COR-L47 (cell line): ENCODE results near the gene FLNC.
A peak's percentile ranks its signal among the peaks of the same experiment; 100 is the strongest.

Source experiments
- DNase-seq: peaks from one replicate; lab custom pipeline; 2025; lab: John Stamatoyannopoulos, UW

Gene FLNC

GRCh38 chr7:128862571-128863432 lies 32.6 kb downstream of the FLNC start, which contains the start of gene ATP6V1F:
Gene ATP6V1F (plus strand): TSS chr7:128862856. CDS start chr7:128862905, 49 bp downstream.
- DNase-seq, result peak; percentile 94

- peak; percentile 61 for DNase-seq
Measured at GRCh38 chr7:128863433-128863989, 33.3 kb downstream of the FLNC start.

GRCh38 chr7:128865303-128865702 lies 35.1 kb downstream of the FLNC start:
- no peak for DNase-seq

- no peak for DNase-seq
Measured at GRCh38 chr7:128865996-128866877, 36.0 kb downstream of the FLNC start.

- DNase-seq, result no peak
Measured at GRCh38 chr7:128867241-128867640, 37.0 kb downstream of the FLNC start.

- DNase-seq, result peak; percentile 69
Measured at GRCh38 chr7:128867842-128868623, 37.8 kb downstream of the FLNC start.

GRCh38 chr7:128868624-128869137 lies 38.5 kb downstream of the FLNC start:
- DNase-seq, result no peak

- DNase-seq, result peak; percentile 69
Measured at GRCh38 chr7:128869138-128869943, 39.1 kb downstream of the FLNC start.

- no peak for DNase-seq
Measured at GRCh38 chr7:128869944-128870285, 39.7 kb downstream of the FLNC start.

- no peak for DNase-seq
Measured at GRCh38 chr7:128871050-128871449, 40.8 kb downstream of the FLNC start.

- DNase-seq, result no peak
Measured at GRCh38 chr7:128872394-128872824, 42.2 kb downstream of the FLNC start.

- no peak for DNase-seq
Measured at GRCh38 chr7:128873234-128873633, 43.0 kb downstream of the FLNC start.

GRCh38 chr7:128874140-128875031 lies 44.2 kb downstream of the FLNC start:
- DNase-seq, result no peak

GRCh38 chr7:128875523-128875948 lies 45.3 kb downstream of the FLNC start:
- no peak for DNase-seq

- DNase-seq, result no peak
Measured at GRCh38 chr7:128876127-128876526, 45.9 kb downstream of the FLNC start.

GRCh38 chr7:128876586-128876977 lies 46.4 kb downstream of the FLNC start:
- no peak for DNase-seq

GRCh38 chr7:128876978-128877755 lies 47.0 kb downstream of the FLNC start:
- DNase-seq, result no peak

- no peak for DNase-seq
Measured at GRCh38 chr7:128877756-128878120, 47.5 kb downstream of the FLNC start.
